GM19395 (cell line): ENCODE data around the gene CAMSAP2.

Source experiments
- ATAC-seq: cut with Tn5 transposase; IDR thresholded peaks from one replicate; pipeline ENCODE4 v1.9.1; 2021; ENCODE audit warnings: mild to moderate bottlenecking, moderate library complexity; ENCODE audit not compliant: unreplicated experiment

CAMSAP2 gene

DNA sequence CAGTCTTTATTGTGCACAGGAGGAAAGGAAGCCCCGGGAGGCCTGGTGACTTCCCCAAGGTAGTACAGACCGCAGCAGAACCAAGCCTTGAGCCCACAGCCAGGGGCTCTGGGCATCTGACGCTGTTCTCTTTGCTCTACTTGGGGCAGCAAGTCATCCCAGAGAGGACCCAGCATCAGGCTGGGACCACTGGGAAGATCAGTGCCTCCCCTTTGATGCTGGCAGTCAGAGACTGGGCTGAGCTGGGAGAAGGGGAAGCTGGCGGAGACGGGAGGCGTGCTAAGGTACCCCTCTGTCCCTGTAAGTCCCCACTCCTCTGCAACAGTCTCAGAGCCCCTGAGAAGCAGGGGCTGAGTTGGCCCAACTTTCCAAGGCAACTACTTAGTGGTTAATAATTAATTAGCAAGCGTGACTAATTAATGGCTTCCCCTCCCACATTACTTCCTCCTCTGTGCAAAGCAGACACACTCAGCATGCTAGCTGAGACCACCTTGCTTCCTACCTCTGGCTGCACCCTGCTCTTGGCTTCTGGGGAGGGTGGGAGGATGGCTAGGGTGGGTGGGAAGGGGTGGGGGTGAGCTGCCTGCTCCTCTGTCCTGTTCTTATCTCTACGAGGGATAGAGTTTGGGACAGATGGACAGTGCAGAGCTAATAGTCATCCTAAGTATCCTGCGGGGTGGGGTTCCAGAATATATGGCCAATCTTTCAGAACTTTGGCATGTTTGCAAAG, 157.3 kb downstream of the CAMSAP2 start:
- ATAC-seq, result no peak

- ATAC-seq, result no peak
Observed at GRCh38 chr1:200896531-200897196, 158.0 kb downstream of the CAMSAP2 start.

- ATAC-seq, result no peak
Observed at GRCh38 chr1:200897259-200897658, 158.6 kb downstream of the CAMSAP2 start.

GRCh38 chr1:200899015-200899386, 160.3 kb downstream of the CAMSAP2 start:
- no peak for ATAC-seq

DNA sequence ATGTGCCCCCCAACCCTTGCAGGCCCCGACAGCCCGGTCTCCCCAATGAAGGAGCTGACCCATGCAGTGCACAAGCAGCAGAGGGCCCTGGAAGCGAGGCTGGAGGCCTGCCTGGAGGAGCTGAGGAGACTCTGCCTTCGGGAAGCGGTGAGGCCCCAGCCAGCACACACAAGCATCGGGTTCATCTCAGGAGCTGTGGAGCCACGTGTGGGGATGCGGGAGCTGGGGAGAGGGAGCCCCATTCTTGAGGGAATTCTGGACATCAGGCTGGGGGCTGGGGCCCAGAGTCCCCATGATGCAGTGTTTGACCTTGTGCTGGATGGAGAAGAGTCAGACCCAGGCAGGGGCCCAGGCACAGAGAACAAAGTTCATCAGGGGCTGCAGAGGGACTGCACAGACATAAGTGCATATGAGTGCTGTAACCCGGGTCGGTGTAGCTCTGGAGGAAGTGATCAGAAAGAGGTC, 160.8 kb downstream of the CAMSAP2 start:
- ATAC-seq, result no peak

- ATAC-seq, result no peak
Observed at GRCh38 chr1:200899954-200900867, 161.5 kb downstream of the CAMSAP2 start.

DNA sequence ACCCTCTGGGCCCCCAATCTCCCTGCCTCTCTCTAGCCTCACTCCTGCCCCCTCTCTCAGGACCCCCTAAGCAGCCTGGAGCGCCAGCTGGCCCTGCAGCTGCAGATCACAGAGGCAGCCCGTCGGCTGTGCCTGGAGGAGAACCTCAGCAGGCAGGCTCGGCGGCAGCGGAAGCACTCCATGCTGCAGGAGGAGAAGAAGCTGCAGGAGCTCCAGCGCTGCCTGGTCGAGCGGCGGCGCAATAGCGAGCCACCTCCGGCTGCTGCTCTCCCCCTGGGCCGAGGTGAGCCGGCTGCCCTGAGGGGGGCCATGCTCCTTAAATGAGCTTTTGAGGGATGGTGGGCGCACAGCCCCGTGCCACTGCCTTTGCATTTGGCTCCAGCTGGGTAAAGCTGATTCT, 162.2 kb downstream of the CAMSAP2 start:
- no peak for ATAC-seq

DNA sequence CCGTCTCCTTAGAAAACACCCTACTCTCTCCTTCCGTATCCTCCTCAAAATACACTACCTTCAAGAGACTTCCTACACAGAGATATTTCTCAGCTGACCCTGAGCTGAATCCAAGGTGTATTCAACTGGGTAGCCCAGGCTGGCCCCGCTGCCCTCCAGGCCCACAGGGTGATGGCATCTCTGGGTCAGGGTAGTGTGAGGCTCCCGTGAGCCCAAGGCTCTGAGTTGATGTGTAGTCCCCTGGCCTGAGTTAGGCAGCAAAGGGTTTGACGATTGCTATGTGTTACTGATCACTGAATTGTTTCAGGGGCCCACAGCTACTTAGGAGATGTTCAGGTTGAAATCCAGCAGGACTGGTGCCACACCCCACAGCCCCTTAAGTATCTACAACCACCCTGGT, 162.7 kb downstream of the CAMSAP2 start:
- ATAC-seq, result no peak

- ATAC-seq, result no peak
Observed at GRCh38 chr1:200901796-200902444, 163.2 kb downstream of the CAMSAP2 start.

DNA sequence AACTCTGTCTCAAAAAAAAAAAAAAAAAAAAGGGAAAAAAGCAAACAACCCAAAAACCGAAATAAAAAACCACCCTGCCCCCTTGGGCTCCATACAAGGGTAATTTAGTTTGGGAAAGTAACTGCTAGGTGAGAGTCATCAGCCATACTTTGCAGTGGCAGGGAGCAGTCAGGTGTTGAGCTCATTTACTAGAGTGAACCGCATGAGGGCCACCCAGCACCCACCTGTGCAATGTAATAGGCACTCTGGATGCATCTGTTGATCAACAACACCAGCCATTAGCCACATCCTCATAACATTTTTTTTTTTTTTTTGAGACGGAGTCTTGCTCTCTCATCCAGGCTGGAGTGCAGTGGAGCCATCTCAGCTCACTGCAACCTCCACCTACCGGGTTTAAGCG, 165.1 kb downstream of the CAMSAP2 start:
- ATAC-seq, result no peak

GRCh38 chr1:200904772-200905171, 166.1 kb downstream of the CAMSAP2 start:
- ATAC-seq, result no peak

DNA sequence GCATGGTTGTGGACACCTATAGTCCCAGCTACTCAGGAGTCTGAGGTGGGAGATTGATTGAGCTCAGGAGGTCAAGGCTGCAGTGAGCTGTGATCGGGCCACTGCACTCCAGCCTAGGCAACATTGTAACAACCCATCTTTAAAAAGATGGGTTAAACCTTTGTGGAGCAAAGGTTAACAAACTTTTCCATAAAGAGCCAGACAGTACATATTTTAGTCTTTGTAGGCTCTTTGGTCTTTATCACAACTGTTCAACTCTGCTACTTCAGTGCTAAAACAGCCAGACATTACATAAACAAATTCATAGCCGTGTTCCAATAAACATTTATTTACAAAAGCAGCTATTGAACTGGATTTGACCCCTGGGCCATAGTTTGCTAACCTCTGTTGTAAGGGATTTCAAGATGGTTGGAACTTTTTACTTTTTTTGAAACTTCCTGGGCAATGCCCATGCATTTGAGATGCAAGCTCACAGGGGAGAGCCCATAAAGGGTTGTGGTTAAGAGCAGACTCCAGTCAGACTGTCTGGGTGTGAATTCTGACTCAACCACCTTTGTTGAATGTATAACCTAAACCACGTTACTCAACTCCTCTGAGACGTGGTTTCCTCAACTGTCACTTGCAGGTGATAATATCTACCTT, 166.8 kb downstream of the CAMSAP2 start:
- no peak for ATAC-seq

DNA sequence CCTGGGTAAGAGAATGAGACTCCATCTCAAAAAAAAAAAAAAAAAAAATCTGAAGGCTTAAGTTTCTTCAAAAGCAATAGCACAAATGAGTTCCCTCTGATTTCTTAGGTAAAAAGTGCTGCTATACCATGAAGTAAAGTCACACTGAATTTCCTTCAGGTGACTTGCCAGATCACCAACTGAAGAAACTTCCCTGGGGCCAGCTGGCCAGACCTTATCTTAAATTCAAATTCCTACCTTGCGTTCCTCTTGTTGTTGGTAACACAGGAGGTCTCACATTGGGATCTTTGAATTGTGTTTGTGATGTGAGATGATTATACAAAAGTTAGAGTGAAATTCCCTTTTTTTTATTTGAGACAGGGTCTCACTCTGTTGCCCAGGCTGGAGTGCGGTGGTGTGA, 167.8 kb downstream of the CAMSAP2 start:
- no peak for ATAC-seq

DNA sequence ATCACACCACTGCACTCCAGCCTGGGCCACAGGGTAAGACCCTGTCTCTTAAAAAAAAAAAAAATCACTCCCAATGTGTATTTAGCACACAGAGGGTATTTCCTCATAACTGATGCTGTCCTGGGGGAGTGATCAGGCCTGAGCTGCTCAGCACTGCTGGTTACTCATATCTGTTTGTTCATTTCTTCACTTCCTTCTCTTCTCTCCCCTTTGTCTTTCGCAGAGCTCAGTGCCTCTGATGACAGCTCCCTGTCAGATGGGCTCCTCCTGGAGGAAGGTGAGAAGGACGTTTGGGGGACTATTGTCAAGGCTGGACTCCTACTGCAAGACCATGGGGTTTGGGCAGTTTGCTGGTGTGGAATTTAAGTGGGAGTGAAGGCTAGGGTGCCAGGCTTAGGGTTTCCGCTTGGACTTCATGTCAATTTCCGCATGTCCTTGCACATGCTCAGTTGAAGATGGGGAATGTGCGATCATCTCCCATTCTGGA, 169.0 kb downstream of the CAMSAP2 start:
- ATAC-seq, result peak; percentile 76

DNA sequence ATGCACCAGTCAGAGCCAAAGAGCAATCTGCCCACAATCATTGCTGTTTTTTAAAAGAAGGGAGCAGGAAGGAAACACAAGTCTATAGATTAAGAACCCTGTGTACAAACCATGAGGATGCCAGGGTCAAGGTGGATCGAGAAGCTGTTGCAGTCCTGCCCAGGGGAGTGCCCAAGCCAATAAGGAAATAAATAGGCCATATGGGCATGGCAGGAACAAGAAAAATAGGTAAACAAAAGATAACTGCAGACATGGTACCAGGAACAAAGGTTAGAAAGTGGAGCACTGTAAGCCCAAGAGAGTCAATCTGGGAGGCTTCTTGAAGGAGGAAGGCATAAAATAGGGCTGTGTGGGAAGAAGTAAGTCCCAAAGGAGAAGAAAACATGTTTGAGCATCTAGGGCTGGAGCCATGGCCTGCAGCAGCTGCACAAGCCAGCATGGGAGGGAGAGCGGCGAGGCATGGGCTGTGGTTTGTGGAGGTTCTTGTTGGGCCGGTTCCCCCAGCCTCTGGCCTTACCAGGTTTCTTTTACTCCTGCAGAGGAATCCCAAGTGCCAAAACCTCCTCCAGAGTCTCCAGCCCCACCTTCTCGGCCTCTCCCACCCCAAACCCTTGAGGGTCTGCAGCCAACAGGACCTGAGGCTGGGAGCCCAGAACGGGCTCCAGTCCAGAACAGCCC, 169.6 kb downstream of the CAMSAP2 start:
- ATAC-seq, result no peak

DNA sequence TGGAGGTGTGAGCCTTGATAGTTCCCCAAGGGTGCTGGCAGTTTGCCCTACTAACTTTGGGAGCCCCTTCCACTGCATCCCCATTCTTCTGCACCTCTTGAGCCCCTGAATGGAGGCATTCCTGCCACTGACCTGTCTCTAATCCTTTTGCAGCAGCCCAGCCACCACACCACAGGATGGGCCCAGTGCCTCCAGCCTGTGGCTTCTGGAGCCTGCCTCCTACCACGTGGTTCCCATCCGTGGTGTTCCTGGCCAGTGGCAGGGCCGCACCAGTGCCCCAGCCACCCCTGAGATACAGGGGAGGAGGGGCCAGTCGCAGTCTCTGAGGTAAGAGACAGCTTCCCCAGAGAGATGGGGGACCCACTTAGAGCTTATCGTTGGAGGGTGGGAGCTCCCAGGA, 170.4 kb downstream of the CAMSAP2 start:
- ATAC-seq, result no peak

DNA sequence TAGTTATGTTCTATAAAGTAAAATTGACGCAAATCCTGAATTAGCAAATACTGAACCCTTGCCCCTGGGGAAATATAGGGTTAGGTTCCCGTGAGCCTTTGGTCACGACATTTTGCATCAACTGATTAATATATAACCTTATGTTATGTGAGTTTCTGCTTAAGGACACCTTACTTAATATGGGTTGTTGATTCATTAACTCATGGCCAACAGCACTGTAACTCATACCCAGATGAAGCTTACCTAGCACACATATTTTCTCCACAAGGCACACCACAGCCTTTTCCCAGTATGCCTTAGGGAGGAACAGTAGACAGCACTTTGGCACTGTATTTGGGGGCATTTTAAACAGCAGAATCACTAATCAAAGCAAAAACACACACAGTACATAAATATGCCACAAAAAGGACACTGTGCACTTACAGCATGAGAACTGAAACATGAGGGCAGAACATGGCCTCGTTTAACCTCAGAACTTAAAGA, 171.1 kb downstream of the CAMSAP2 start:
- peak; percentile 45 for ATAC-seq
